Left cardiac atrium (tissue), 4 donors: ENCODE measurements around the gene UNC13B. TPM values are rescaled to one million over a fixed set of nuclear protein-coding genes. Genes with fewer than 3 reads are reported as not detected.

Experiments
- ATAC-seq, 2 donors: fragments of 200-7000 bp; cut with Tn5 transposase; one replicate each; pipeline ENCODE4 v1.9.1; 2020; ENCODE audit warnings: mild to moderate bottlenecking in 2 of 2, moderate library complexity in 2 of 2
- DNase-seq: peaks from one replicate; pipeline ENCODE4 v3.0.0-alpha.2; 2020
- intact Hi-C, 2 donors: fragments of 100-400 bp; cut with DNase I; formaldehyde crosslinking; loops; one replicate each; pipeline versions ENCODE4 v1.14.1 to v1.15.1; 2022 to 2023
- total RNA-seq, 2 donors: library from RNA; stranded (reverse); fragmentation: NEBNext Ultra II Directional; extraction: Animal tissue kit (Norgen Biotek cat#: 25700); gene quantifications; one replicate each; pipeline ENCODE4 v1.2.1, GENCODE V29; 2021
- donor health status: DM: no; HTN: yes; CAD: no.
- donor health status: DM: no; HTN: yes; CAD: no; lungs with severe emphysema.
- donor health status: DM: yes; HTN: yes; CAD: no.
- donor health status: Dilated cardiomyopathy.

UNC13B gene
- total RNA-seq, 2 donors from 2014 or later: 17.8 to 23.0 TPM

GRCh38 chr9:35349287-35349990 lies 187.6 kb downstream of the UNC13B start:
- DNase-seq: no peak
- ATAC-seq: no peak
- intact Hi-C loops: no loop called here

DNA sequence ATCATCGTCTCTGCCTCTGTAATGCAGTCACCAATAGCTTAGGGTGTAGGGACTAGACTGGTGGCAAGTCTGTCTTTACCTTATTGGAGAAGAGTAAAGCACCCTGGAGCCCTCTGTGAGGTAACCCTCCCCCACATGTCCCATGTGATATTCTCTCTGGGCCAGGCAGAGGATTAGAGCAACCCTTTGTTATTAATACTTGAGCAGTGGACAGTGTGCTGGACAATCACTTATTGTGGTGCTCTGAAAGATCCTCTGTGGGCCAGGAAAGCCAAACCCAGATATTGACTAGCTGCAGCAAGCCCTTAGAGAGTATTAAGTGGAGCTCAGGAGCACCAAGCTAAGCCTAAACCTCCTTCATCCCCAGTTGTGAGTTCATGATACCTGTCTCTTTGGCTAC lies 188.4 kb downstream of the UNC13B start:
- DNase-seq: no peak
- ATAC-seq: peak in 1 of 2 donors; percentile 6
- intact Hi-C loops: no loop called here

GRCh38 chr9:35350827-35351549 lies 189.2 kb downstream of the UNC13B start:
- intact Hi-C loops: no loop called here
- DNase-seq (no peak), ATAC-seq (peak in 1 of 2 donors; percentile 68)

GRCh38 chr9:35353731-35354365 lies 192.0 kb downstream of the UNC13B start:
- ATAC-seq (no peak), DNase-seq (no peak)
- intact Hi-C loops: no loop called here

- DNase-seq: no peak
- intact Hi-C loops: no loop called here
Measured at GRCh38 chr9:35355939-35356338, 194.1 kb downstream of the UNC13B start.

DNA sequence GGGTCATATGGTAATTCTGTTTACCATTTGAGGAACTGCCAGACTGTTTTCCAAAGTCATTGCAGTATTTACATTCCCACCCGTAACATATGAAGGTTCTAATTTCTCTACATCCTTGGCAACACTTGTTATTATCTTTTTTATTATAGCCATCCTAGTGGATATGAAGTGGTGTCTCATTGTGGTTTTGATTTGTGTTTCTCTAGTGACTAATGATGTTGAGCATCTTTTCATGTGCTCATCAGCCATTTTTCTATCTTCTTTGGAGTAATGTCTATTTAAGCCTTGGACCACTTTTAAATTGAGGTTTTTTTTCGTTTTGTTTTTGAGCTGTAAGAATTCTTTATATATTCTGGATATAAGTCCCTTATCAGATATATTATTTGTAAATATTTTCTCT lies 195.3 kb downstream of the UNC13B start:
- DNase-seq (no peak), ATAC-seq (no peak)
- intact Hi-C loops: no loop called here

More at GRCh38 chr9:35355939-35356338, 194.1 kb downstream of the UNC13B start:
- no peak for ATAC-seq

DNA sequence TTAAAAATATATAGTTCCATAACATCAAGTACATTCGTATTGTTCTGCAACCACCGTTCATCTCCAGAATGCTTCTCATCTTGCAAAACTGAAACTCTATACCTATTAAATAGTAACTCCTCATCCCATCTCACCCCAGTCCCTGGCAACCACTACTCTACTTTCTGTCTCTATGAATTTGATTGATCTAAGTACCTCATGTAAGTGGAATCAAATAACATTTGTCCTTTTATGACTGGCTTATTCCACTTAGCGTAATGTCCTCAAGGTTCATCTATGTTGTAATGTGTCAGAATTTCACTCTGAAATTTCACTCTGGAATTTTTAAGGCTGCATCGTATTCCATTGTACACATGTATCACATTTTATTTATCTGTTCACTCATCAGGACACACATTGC lies 196.0 kb downstream of the UNC13B start:
- intact Hi-C loops: no loop called here
- no peak for ATAC-seq
- no peak for DNase-seq

- DNase-seq (no peak), ATAC-seq (no peak)
- intact Hi-C loops: no loop called here
Measured at GRCh38 chr9:35364817-35365585, 203.2 kb downstream of the UNC13B start.

- ATAC-seq (no peak), DNase-seq (no peak)
- intact Hi-C loops: no loop called here
Measured at GRCh38 chr9:35366627-35367026, 204.8 kb downstream of the UNC13B start.

GRCh38 chr9:35367451-35367850 lies 205.6 kb downstream of the UNC13B start:
- intact Hi-C loops: no loop called here
- ATAC-seq (no peak), DNase-seq (no peak)

DNA sequence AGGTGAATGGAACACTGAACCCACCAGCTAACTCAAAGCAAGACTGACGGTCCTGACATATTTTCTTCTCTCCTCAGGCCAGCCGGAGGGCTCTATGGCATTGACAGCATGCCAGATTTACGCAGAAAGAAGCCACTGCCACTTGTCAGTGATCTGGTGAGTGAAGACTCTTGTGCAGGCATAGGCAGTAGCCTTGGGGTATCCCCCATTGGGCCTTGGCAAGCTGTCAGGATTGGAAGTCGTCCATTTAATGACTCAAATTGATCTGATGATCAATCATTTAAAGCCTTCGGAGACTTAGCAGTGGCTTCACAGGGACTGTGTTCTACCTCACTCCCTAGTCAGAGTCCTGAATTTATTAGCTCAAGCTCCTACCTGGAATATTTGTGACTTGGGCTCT lies 208.4 kb downstream of the UNC13B start:
- DNase-seq (no peak), ATAC-seq (no peak)
- intact Hi-C loops: no loop called here

DNA sequence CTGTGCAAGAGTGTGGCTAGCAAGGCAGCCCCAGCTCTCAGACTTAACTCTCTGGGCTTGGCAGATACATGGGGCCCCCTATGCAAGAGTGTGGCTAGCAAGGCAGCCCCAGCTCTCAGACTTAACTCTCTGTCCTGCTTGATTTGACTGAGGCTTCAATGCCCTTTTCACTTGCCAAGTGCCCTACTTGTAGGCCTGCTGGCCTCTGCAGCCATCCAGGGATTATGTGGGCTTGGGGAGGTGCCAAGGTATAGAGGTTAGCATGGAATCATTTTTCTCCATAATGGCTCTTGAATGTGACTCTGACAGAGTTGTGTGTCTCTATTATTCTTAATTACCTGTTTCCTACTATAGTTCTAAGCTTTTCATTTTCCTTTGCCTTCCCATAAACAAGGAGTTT lies 212.6 kb downstream of the UNC13B start:
- intact Hi-C loops: no loop called here
- DNase-seq (no peak), ATAC-seq (no peak)

GRCh38 chr9:35374910-35375309 lies 213.1 kb downstream of the UNC13B start:
- intact Hi-C loops: no loop called here
- DNase-seq (no peak), ATAC-seq (peak in 1 of 2 donors; percentile 27)

DNA sequence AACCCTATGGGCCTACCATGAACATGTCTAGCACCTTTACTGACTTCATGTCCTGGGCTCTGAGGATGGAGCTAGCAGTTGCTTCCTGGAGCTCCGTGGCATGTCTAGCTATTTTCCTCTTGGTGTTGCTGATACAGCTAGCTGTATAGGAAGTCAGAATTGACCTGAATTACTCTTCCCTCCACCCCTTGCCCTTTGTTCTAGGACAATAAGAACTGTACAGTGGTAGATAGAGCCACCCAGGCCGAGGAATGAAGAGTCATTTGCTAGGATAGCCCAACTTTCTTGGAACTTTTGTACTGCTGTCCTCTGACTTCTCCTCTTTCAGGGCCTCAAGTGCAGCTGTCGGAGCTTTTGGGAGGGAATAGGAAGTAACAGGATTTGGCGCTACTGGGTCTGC lies 218.2 kb downstream of the UNC13B start:
- intact Hi-C loops: no loop called here
- no peak for ATAC-seq
- no peak for DNase-seq

DNA sequence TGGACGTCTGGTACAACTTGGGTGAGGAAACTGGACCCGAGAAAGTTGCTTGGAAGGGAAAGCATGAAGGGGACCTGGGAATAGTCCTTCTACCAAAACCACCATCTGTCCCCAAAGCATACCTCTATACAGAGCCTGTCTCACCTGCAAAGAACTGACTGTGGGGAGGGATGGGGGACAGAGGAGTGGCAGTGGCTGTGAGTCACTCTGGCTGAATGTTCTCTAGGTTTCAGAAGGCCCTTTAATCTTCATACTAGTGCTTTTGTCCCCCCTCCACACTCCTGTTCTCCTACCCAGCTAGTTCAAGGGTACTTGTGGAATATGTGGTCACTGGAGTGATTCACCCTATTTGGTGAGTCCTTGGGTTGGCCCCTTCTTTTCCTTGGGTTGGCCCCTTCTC lies 218.8 kb downstream of the UNC13B start:
- DNase-seq (no peak), ATAC-seq (no peak)
- intact Hi-C loops: no loop called here

DNA sequence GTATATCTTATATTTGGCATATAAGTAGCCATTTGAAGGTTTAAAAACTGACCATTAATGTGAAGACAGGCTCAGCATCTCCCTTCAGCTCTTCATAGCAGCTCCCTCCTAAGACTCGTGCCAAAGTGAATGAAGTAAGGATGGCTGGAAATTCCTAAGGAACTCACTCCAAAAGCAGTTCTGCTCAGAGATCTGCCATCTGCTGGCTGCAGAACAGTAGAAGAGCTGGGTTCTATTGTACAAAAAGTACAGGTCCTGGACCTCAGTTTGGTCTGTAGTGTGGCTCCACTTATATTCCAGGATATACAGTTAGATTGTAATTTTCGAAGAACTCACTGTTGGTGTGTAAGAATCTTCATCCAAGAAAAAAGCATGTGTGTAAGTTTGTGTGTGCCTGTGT lies 223.2 kb downstream of the UNC13B start:
- DNase-seq (no peak), ATAC-seq (peak in 1 of 2 donors; percentile 72)
- intact Hi-C loops: no loop called here

GRCh38 chr9:35395076-35395705 lies 233.4 kb downstream of the UNC13B start:
- DNase-seq: no peak
- ATAC-seq: no peak
- intact Hi-C loops: no loop called here

DNA sequence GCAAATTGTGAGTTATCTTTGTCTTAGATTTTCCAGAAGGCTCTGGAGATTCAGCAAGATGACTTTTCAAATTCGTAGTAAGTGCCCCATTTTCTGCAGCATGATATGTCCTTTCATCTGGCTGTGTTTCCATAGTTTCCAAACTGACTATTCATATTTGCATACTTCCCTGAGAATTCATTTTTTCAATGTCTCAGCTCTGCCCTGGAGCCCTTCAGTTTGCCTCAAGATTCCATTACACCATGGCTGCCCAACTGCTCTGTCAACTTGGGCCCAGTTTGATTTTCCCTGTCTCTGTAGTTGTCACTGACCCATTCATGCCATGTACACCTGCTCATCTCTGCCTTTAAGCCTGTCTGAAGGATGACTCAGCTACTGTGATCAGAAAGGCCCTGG lies 233.9 kb downstream of the UNC13B start:
- intact Hi-C loops: no loop called here
- ATAC-seq: no peak

GRCh38 chr9:35396560-35397215 lies 234.9 kb downstream of the UNC13B start:
- no peak for ATAC-seq
- no peak for DNase-seq
- intact Hi-C loops: no loop called here

More for the DNA sequence above, 233.9 kb downstream of the UNC13B start:
- no peak for DNase-seq
